Right kidney (tissue), 9 donors: Measurements from ENCODE around the gene RPS15A.

ENCODE experiments used
- DNase-seq: peaks from one replicate; pipeline ENCODE4 v3.0.0-alpha.2; 2016
- long read RNA-seq, 8 donors: transcript quantifications; one replicate each; lab custom pipeline, GENCODE V29; 2026

RPS15A gene
- long read RNA-seq, donor 1, transcript RPS15A-209 (2 exons, 606 nt) = minor isoform, 19 of 5,054 reads
- long read RNA-seq, donor 1, transcript RPS15A-212 (6 exons, 589 nt) = minor isoform, 14 of 5,054 reads
- long read RNA-seq, donor 1, transcript RPS15A-203 (5 exons, 525 nt) = major isoform, 3,432 of 5,054 reads
- long read RNA-seq, donor 1, transcript RPS15A-201 (5 exons, 2,203 nt) = minor isoform, 308 of 5,054 reads
- long read RNA-seq, donor 1, partial matches to known transcripts = 1,218 of 5,054 reads
- long read RNA-seq, donor 1, other reads (novel, unspliced or antisense) = 40 of 5,054 reads
- long read RNA-seq, donor 2, transcript RPS15A-201 (5 exons, 2,203 nt) = minor isoform, 129 of 2,838 reads
- long read RNA-seq, donor 2, transcript RPS15A-212 (6 exons, 589 nt) = minor isoform, 10 of 2,838 reads
- long read RNA-seq, donor 2, transcript RPS15A-203 (5 exons, 525 nt) = major isoform, 1,964 of 2,838 reads
- long read RNA-seq, donor 2, transcript RPS15A-209 (2 exons, 606 nt) = minor isoform, 11 of 2,838 reads
- long read RNA-seq, donor 2, partial matches to known transcripts = 699 of 2,838 reads
- long read RNA-seq, donor 2, other reads (novel, unspliced or antisense) = 5 of 2,838 reads
- long read RNA-seq, donor 3, transcript RPS15A-201 (5 exons, 2,203 nt) = minor isoform, 81 of 1,213 reads
- long read RNA-seq, donor 3, transcript RPS15A-209 (2 exons, 606 nt) = minor isoform, 6 of 1,213 reads
- long read RNA-seq, donor 3, transcript RPS15A-203 (5 exons, 525 nt) = major isoform, 816 of 1,213 reads
- long read RNA-seq, donor 3, partial matches to known transcripts = 298 of 1,213 reads
- long read RNA-seq, donor 3, other reads (novel, unspliced or antisense) = 5 of 1,213 reads
- long read RNA-seq, donor 4, transcript RPS15A-203 (5 exons, 525 nt) = major isoform, 1,301 of 1,849 reads
- long read RNA-seq, donor 4, transcript RPS15A-201 (5 exons, 2,203 nt) = minor isoform, 102 of 1,849 reads
- long read RNA-seq, donor 4, transcript RPS15A-212 (6 exons, 589 nt) = minor isoform, 5 of 1,849 reads
- long read RNA-seq, donor 4, partial matches to known transcripts = 422 of 1,849 reads
- long read RNA-seq, donor 4, other reads (novel, unspliced or antisense) = 5 of 1,849 reads
- long read RNA-seq, donor 5, transcript RPS15A-201 (5 exons, 2,203 nt) = minor isoform, 151 of 2,626 reads
- long read RNA-seq, donor 5, transcript RPS15A-209 (2 exons, 606 nt) = minor isoform, 16 of 2,626 reads
- long read RNA-seq, donor 5, transcript RPS15A-212 (6 exons, 589 nt) = minor isoform, 9 of 2,626 reads
- long read RNA-seq, donor 5, transcript RPS15A-203 (5 exons, 525 nt) = major isoform, 1,894 of 2,626 reads
- long read RNA-seq, donor 5, partial matches to known transcripts = 532 of 2,626 reads
- long read RNA-seq, donor 5, other reads (novel, unspliced or antisense) = 11 of 2,626 reads
- long read RNA-seq, donor 6, transcript RPS15A-201 (5 exons, 2,203 nt) = minor isoform, 90 of 1,927 reads
- long read RNA-seq, donor 6, transcript RPS15A-203 (5 exons, 525 nt) = major isoform, 1,141 of 1,927 reads
- long read RNA-seq, donor 6, transcript RPS15A-209 (2 exons, 606 nt) = minor isoform, 9 of 1,927 reads
- long read RNA-seq, donor 6, transcript RPS15A-212 (6 exons, 589 nt) = minor isoform, 11 of 1,927 reads
- long read RNA-seq, donor 6, partial matches to known transcripts = 657 of 1,927 reads
- long read RNA-seq, donor 6, other reads (novel, unspliced or antisense) = 5 of 1,927 reads
- long read RNA-seq, donor 7 = 0 reads
- long read RNA-seq, donor 8, transcript RPS15A-201 (5 exons, 2,203 nt) = minor isoform, 104 of 2,053 reads
- long read RNA-seq, donor 8, transcript RPS15A-209 (2 exons, 606 nt) = minor isoform, 5 of 2,053 reads
- long read RNA-seq, donor 8, transcript RPS15A-203 (5 exons, 525 nt) = major isoform, 1,486 of 2,053 reads
- long read RNA-seq, donor 8, transcript RPS15A-212 (6 exons, 589 nt) = minor isoform, 11 of 2,053 reads
- long read RNA-seq, donor 8, partial matches to known transcripts = 423 of 2,053 reads
- long read RNA-seq, donor 8, other reads (novel, unspliced or antisense) = 10 of 2,053 reads

DNA sequence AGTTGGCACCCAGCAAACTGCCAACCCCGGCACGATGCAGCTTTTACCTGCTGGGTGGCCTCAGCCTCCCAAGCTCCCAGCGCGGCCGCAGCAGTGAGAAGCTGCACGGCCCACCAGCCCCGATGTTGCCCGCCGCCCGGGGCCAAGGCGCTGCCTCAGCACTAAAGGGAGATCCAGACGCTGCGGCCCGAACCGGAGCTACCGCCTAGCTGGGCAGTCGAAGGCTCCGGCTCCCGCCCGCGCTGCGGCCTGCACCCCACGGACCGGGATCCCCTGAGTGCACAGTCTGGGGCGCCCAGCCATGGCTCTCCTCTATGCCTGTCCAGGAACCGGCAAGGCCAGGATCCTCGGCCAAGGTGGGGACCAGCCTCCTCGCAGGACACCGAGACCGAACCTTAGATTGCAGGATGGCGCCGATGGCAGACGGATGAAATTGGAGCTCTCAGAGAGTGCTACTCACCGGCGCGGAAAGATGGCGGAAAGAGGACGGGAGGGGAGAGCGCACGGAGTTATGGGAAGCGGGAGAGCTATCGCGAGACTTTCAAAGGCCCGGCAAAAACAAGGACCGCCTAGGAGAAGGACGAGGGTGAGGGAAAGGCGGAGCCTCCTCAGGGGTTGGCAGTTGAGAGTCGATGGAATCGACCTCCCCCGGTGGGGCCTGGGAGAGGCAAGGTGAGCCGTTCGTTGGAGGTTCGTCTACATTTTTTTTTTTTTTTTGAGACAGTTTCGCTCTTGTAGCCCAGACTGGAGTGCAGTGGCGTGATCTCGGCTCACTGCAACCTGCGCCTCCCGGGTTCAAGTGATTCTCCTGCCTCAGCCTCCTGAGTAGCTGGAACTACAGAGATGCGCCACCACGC lies at the start of gene RPS15A:
Gene RPS15A (minus strand): TSS at position 485 of the 857 bp plus-strand sequence. CDS start 1,221 bp downstream, outside the sequence.
- DNase-seq = peak; percentile 96

DNA sequence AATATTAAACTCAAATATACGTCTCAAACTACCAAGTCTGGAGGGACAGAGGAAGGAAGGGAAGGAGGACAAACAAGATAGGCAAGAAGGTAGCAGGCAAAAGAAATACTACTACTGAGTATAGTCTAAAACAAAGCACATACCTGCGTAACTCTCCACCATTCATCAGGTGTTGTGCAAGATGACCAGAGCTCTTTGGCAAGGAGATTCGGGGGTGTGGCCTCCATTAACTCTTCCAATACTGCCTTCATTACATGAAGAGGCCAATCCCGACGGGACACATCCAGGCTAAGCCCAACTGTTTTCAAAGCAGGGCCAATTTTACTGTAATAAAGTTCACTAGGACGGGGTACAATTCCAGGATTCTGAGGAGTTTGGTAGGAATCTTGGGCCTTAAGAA lies 49.4 kb upstream of the RPS15A start:
- no peak for DNase-seq

DNA sequence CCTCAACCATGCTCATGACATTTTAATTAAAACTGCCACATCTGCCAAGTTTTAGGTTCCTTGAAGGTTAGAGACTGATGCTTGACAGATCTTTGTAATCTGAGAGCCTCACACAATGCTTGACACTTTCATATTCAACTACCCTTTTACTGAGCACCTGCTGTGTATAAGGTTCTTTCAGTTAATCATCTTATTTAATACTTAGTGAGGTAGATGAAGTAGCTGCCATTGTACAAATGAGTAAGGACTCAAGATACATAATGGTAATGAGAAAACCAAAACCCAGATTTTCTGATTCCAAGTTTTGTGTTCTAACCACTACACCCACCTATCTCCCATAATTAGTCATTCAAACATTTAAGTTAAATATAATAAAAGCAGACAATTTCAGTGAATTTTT lies 46.6 kb upstream of the RPS15A start:
- DNase-seq = no peak

DNA sequence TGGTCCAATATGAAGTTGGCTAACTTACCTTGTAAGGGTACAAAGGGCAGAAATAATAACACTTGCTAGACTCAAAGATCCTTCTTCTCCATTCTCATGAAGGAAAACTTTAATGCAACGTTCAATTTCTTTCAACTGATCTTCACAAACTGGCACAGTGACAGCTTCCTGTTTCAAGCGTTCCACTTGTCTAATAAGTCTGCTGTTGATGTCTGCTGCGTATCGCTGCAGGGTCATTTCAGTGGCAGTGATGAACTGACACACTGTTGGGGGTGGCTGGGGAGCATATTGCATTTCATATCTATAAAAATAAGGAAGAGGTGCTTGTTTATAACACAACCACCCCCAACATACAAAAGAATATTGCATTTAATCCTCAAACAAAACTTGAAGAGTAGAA lies 44.7 kb upstream of the RPS15A start:
- DNase-seq = no peak

DNA sequence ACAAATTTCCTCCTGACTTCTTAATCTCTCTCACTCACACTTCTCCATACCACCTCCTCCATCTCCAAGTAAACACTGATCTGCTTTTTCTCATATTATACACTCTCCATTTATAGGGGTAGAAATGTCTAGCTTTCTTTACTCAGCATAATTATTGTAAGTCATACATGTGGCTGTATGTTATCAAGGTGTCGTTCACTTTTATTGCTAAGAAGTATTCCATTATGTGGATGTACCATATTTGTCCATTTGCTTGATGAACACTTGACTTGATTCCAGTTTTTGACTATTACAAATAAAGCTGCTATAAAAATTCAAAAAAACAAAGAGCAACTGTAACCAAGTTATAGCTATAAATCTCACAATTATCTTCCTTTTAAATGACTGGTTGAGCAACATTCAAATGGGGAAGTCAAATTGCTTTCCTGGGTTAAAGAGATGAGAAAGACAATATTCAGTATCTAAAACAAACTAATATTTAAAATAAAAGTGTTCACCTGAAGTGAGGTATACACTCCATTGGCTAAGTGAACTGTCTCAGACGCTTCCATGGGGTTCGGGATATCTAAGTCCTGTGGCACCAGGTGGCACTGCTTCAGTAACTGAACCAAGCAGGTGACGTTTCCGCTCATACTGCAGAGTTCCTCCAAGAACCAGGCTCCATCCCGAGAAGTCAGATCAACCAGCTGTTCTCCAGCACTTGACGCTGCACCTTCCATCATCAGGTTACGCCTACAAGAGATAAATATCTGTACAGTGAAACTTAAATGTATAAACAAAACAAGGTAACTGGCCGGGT lies 43.8 kb upstream of the RPS15A start:
- DNase-seq = no peak

DNA sequence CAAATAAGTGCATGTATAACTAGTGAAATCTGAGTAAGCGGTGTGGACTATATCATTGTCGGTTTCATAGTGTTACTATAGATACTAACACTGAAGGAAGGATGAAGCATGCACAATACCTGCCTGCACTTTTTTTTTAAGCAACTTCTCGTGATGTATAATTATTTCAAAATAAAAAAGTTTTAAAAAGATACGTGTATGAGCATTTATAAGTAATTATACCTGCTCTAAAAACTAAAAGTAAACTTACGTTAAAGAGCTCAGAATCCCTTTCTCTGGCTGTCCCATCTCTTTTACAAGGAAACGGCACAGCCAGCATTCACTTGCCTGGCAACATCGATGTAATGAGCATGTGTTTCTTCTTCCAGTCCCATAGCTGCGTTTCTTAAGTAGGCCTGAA lies 42.5 kb upstream of the RPS15A start:
- DNase-seq = no peak

DNA sequence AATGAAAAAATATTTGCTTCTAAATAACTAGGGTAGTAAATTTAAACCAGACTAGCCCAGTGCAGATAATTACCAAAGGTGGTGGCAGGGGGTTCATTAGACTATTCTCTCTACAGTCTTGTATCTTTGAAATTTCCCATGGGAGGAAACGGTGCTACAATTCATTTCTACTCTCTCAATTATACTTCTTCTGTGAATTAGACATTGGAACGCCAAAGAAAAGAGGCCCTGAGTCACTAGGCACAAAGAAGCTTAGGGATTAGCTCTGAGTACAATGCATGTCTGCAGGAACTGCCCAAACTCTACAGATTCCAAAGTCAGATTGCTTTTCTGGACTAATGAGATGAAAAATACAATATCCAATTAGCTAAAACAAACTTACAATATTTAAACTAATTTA lies 41.9 kb upstream of the RPS15A start:
- DNase-seq = no peak

DNA sequence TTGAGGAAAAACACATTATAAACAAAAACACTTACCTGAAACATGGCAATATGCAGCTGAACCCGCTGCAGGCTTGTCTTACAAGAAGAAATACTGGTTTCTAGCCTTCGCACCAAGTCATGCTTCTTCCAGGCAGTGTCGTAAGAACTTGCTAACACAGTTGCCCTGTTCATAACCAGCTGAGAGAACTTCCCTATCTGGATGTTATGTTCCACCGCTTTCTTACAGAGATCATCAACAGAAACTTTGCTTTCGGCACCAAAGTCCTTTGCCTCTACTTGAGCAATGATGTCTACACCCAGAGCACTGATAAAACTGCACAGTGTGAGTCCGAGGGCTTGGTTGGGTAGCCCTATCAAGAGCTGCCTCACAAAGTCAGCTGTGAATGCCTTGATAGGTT lies 39.1 kb upstream of the RPS15A start:
- no peak for DNase-seq

DNA sequence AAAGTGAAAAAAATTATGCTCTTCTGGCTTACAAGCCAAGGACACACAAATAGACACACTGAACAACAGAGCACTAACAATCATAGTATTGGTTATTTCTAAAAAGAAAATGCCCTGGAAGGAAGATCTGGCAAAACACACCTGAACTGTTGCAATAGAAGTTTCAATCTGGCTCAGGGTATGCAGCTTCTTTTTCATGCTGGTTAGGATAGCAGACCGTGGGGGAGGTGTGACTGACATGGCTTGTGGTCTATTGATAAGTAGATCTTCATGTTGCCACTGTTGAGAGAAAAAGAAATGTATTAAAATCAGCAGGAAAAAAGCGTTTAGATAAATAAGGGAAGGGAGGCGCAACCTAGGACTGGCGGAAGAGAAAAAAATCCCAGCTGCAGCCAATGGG lies 37.8 kb upstream of the RPS15A start:
- DNase-seq = no peak

DNA sequence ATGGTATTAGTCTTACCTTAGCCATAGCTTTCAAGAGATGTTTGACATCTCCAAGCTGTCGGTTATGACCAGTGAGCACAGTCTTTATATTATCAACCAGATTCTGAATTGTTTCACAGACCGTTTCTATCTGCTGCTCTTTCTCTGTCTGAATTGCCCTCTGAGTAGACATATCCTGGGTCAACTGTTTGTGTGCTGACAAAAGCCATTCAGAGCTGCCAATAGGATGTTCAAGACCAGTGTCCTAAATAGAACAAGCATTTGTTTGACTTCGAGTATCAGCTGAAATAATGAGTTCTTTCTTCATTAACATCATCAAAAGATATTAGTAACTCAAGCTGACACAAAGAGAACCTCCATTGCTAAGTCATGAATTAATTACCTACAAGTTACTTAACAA lies 26.2 kb upstream of the RPS15A start:
- DNase-seq = no peak

DNA sequence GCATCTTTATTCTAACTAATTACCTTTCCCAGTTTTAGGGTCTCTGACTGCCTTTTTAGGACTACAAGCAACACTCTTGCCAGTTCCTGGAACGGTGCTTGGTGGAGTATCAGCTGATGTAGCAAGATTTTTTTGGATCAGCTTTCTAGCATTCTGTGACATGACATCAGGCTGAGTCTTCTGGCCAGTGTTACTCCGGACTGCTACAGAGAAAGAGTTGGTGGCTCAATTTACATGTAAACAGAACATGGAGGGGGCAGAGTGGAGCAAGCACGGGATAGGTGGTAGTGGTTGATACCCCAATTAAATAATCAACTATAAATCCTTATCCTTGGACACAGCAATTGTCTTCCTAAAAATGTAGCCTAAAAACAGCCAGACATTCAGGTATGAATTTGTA lies 21.8 kb upstream of the RPS15A start:
- DNase-seq = no peak

DNA sequence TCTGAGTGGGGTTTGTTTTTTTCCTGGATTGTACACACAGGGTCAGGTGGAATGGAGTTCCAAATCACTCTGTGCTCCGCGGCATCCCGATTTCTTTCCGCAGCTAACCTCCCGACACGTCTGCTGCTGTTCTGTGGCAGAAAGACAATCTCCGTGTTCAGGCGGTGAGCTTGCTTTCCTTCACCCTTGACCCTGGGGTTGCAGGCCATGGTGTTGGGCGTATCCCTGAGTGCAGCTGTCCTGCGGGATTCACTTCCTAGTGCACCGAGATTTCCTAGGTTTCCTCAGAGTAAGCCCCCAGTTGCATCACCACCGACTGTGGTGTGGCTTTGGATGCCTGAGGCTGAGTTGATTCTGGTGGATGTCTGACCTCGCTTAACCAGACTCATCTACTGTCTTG lies 19.0 kb upstream of the RPS15A start:
- DNase-seq = no peak

DNA sequence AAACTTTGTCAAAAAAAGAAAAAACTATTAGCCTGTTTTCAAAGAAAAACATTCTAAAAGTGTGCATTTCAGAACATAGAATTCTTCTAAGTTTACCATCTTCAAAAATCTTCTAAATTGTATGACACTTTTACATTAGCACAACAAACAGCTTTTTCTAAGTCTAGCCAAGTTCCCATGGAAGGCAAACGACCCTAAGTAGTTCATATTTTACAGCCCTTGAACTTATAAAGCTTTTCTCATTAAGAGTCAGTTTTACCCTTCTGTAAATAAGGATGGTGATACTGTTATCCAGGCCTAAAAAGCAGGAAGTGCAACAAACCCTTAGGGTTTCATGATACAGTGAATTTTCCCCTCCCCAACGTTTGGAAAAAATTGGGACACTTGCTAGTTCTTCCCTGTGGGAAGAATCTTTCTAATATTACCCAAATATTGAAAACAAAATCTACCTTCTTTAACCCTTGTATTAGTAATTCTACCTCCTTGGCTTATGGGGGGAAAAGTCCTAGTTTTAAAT lies 15.2 kb upstream of the RPS15A start:
- no peak for DNase-seq

DNA sequence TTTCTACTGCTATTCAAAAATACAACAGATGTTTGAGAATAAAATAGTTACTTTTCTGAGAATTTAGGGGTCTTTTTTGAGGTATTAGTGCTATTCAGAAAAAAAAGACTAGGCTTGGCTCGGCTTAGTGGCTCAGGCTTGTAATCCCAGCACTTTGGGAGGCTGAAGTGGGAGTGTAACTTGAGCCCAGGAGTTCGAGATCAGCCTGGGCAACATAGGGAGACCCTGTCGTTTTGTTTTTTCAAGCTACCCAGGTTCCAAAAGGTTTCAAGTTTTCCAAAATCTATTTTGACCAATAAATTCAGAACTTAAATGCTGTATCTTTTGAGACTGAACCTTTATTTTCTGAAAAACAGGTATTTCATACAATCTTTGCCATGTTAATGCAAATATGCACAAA lies 14.4 kb upstream of the RPS15A start:
- DNase-seq = no peak

DNA sequence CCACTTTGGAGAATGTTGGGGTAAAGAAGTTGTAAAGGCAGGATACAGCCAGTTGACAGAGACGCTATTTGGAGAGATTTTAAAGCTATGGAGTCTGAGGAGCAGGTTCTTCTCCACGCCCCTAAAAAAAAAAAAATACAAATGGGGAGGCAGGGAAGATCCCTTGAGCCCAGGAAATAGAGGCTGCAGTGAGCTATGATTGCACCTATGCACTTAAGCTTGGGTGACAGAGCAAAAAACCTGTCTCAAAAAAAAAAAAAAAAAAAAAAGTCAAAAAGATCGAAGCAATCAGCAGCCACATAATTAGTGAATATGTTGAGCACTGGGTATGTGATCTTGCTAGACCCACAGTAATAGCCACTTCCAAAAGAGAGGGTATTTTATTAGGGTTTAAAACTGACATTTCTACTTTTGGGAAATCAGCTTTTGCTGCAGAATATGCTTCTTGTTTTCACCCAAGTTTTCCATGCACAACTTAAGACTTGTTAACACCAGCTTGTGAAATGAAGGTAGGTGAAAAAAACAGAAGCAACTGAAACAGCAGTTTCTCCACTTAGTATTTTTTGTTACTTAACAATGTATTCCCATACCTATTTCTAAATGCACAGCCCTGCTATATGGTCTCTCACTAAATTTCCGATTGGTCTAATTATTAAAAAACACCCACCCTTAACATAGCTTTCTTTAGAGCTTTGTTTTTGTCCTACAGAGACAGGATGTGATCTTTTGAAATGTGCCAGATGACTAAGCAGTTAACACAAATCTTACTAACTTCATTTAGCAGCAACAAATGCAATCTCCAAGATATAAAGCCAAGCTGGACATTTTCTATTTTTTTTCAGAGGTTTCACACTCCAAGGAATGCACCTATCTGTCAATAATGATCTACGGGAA lies 13.7 kb upstream of the RPS15A start:
- no peak for DNase-seq

DNA sequence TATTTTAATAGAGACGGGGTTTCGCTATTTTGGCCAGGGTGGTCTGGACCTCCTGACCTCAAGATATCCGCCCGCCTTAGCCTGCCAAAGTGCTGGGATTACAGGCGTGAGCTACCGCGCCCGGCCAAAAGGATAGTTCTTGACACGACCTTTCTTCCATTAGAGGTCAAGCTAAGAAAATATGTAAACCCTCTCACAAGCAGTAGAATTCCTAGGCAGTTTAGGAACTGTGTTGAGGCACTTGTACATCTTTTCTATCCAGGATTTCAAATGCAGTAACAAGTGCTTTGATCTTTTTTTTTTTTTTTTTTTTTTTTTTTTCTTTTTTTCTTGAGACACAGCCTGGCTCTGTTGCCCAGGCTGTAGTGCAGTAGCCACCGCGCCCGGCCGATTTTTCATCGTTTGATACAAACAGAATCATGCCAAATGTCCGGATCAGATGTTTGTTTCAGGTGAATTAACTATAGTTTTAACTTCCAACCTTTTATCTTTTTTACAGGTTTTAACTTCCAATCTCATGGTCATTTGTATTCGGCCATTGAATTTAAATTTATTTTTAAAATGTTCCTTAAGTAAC lies 12.7 kb upstream of the RPS15A start:
- no peak for DNase-seq
